Neural crest cell (in vitro differentiated cells): ENCODE measurements around the gene KCNAB2. TPM values are rescaled to one million over a fixed set of nuclear protein-coding genes. Genes with fewer than 3 reads are reported as not detected.

Experiments used
- DNase-seq: peaks from one replicate; pipeline ENCODE4 v3.0.0; 2021; ENCODE audit warnings: low read depth, mixed read lengths, low spot score
- H3K27ac Mint-ChIP-seq: one replicate; pipeline ENCODE4 v1.8.0; 2021; ENCODE audit warnings: mild to moderate bottlenecking, mixed read lengths; ENCODE audit not compliant: unreplicated experiment
- H3K27me3 Mint-ChIP-seq: 2 replicates; pipeline ENCODE4 v1.8.0; 2021; ENCODE audit warnings: low read depth, mild to moderate bottlenecking, mixed read lengths
- H3K36me3 Mint-ChIP-seq: 2 replicates; pipeline ENCODE4 v1.8.0; 2021; ENCODE audit warnings: low read depth, mild to moderate bottlenecking, mixed read lengths
- H3K4me1 Mint-ChIP-seq: 2 replicates; pipeline ENCODE4 v1.8.0; 2021; ENCODE audit warnings: mixed read lengths
- H3K4me3 Mint-ChIP-seq: one replicate; pipeline ENCODE4 v1.8.0; 2021; ENCODE audit warnings: mild to moderate bottlenecking, mixed read lengths
- H3K9me3 Mint-ChIP-seq: 2 replicates; pipeline ENCODE4 v1.8.0; 2021; ENCODE audit warnings: mixed read lengths
- total RNA-seq: library from RNA; stranded (reverse); gene quantifications from 2 replicates; pipeline ENCODE4 v1.2.1, GENCODE V29; 2021
- TF ChIP-seq, protein P1 (sequence below): fragments of 200-600 bp; sonication (generic); conservative IDR thresholded peaks from 2 replicates; pipeline ENCODE4 v1.5.0; 2021; ENCODE audit warnings: antibody characterized with exemption, mild to moderate bottlenecking

KCNAB2 gene
- total RNA-seq, 1 donor from 2014 or later: 8.3 TPM

- TF ChIP-seq, protein P1, sequence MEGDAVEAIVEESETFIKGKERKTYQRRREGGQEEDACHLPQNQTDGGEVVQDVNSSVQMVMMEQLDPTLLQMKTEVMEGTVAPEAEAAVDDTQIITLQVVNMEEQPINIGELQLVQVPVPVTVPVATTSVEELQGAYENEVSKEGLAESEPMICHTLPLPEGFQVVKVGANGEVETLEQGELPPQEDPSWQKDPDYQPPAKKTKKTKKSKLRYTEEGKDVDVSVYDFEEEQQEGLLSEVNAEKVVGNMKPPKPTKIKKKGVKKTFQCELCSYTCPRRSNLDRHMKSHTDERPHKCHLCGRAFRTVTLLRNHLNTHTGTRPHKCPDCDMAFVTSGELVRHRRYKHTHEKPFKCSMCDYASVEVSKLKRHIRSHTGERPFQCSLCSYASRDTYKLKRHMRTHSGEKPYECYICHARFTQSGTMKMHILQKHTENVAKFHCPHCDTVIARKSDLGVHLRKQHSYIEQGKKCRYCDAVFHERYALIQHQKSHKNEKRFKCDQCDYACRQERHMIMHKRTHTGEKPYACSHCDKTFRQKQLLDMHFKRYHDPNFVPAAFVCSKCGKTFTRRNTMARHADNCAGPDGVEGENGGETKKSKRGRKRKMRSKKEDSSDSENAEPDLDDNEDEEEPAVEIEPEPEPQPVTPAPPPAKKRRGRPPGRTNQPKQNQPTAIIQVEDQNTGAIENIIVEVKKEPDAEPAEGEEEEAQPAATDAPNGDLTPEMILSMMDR: no peak
- Mint-ChIP-seq H3K27ac (peak overlapping the region; percentile 1), H3K27me3 (peaks cover 2% of the 10 kb centered on the region), H3K36me3 (no peaks in the 10 kb centered on the region), H3K9me3 (no peaks in the 10 kb centered on the region), H3K4me3 (no peak overlapping the region), H3K4me1 (peaks cover 11% of the 10 kb centered on the region)
- DNase-seq: no peak
These were observed 7.5 kb downstream of the KCNAB2 start for GRCh38 chr1:6053206-6053546.

GRCh38 chr1:6054596-6054995, 8.9 kb downstream of the KCNAB2 start:
- H3K9me3 Mint-ChIP-seq: no peaks in the 10 kb centered on the region
- peaks cover 2% of the 10 kb centered on the region for H3K27me3 Mint-ChIP-seq
- TF ChIP-seq, protein P1: no peak
- no peaks in the 10 kb centered on the region for H3K36me3 Mint-ChIP-seq
- H3K4me1 Mint-ChIP-seq: peaks cover 11% of the 10 kb centered on the region
- no peak overlapping the region for H3K4me3 Mint-ChIP-seq
- no peak for DNase-seq
- H3K27ac Mint-ChIP-seq: no peak overlapping the region

- H3K9me3 Mint-ChIP-seq: no peaks in the 10 kb centered on the region
- TF ChIP-seq, protein P1: no peak
- no peak overlapping the region for H3K27ac Mint-ChIP-seq
- no peaks in the 10 kb centered on the region for H3K36me3 Mint-ChIP-seq
- H3K27me3 Mint-ChIP-seq: peaks cover 2% of the 10 kb centered on the region
- H3K4me3 Mint-ChIP-seq: no peak overlapping the region
- H3K4me1 Mint-ChIP-seq: peaks cover 11% of the 10 kb centered on the region
- no peak for DNase-seq
These were observed 10.9 kb downstream of the KCNAB2 start for GRCh38 chr1:6056572-6056948.

DNA sequence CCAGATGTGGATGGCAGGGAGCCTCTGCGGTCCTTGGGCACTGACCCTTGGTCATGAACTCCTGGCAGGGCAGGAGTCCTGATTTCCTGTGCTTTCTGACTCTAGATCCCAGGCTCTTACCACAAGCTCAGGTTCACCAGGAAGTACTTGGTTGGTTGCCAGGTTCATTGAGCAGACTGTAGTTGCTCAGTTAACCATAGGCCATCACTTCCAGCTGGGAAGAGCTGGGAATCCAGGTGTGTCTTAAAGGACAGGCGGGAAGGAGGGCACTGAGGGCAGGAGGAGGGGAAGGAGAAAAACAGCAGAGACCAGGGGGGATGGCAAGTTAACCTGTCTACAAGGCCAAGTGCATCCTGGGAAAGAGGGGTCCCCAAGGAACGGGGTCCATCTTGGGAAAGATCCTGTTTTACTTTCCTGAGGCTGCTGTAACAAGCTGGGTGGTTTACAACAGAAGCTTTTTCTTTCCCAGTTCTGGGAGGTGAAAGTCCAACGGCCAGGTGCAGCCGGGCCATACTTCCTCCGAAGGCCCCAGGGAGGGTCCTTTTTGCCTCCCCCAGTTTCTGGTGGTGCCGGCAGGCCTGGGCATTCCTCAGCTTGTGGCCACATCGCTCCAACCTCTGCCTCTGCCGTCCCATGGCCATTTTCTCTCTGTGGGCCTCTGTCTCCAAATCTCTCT, 11.6 kb downstream of the KCNAB2 start:
- TF ChIP-seq, protein P1: no peak
- Mint-ChIP-seq H3K9me3 (no peaks in the 10 kb centered on the region), H3K27ac (no peak overlapping the region), H3K36me3 (no peaks in the 10 kb centered on the region), H3K4me3 (no peak overlapping the region), H3K27me3 (peaks cover 2% of the 10 kb centered on the region), H3K4me1 (peaks cover 11% of the 10 kb centered on the region)
- no peak for DNase-seq

DNA sequence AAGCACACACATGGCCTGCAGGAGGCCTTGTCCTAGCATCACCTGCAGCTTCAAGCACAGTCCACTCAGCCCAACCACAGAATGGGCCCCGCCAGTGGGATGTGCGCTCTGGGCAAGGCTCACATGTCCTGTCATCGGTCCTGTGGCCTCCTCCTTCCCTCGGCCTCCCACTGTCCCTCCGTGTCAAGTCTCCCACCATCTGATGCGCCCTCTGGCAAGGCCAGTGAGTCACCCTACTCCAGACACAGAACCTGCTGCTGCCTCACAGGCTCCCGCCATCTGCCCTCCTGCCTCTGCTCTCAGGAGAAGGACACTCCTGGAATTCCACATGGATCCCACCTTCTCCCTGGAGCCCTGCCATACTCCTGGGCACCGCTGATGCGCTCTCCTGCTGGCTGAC, 14.2 kb downstream of the KCNAB2 start:
- no peak overlapping the region for H3K27ac Mint-ChIP-seq
- H3K36me3 Mint-ChIP-seq: no peaks in the 10 kb centered on the region

More for the DNA sequence above, 14.2 kb downstream of the KCNAB2 start:
- Mint-ChIP-seq H3K4me1 (no peaks in the 10 kb centered on the region), H3K9me3 (no peaks in the 10 kb centered on the region), H3K27me3 (peaks cover 2% of the 10 kb centered on the region), H3K4me3 (no peak overlapping the region)
- DNase-seq: no peak
- TF ChIP-seq, protein P1: no peak
